GM18873 (cell line): ENCODE measurements around the gene ADCY6.

ENCODE experiments used
- ATAC-seq: cut with Tn5 transposase; IDR thresholded peaks from one replicate; pipeline ENCODE4 v1.9.1; 2021; ENCODE audit warnings: mild to moderate bottlenecking, moderate library complexity, moderate number of reproducible peaks; ENCODE audit not compliant: unreplicated experiment, low FRiP score

The ADCY6 gene

GRCh38 chr12:48787791-48788523 lies 932 bp downstream of the ADCY6 start:
- no peak for ATAC-seq

- no peak for ATAC-seq
Observed at GRCh38 chr12:48786591-48787544, 2.0 kb downstream of the ADCY6 start.

- no peak for ATAC-seq
Observed at GRCh38 chr12:48783432-48783831, 5.5 kb downstream of the ADCY6 start.

- no peak for ATAC-seq
Observed at GRCh38 chr12:48782457-48783395, 6.2 kb downstream of the ADCY6 start.

GRCh38 chr12:48781750-48782456 lies 7.0 kb downstream of the ADCY6 start:
- ATAC-seq: no peak

- no peak for ATAC-seq
Observed at GRCh38 chr12:48780381-48781025, 8.4 kb downstream of the ADCY6 start.

GRCh38 chr12:48779869-48780268 lies 9.0 kb downstream of the ADCY6 start:
- ATAC-seq: no peak

- no peak for ATAC-seq
Observed at GRCh38 chr12:48777501-48778400, 11.1 kb downstream of the ADCY6 start.

DNA sequence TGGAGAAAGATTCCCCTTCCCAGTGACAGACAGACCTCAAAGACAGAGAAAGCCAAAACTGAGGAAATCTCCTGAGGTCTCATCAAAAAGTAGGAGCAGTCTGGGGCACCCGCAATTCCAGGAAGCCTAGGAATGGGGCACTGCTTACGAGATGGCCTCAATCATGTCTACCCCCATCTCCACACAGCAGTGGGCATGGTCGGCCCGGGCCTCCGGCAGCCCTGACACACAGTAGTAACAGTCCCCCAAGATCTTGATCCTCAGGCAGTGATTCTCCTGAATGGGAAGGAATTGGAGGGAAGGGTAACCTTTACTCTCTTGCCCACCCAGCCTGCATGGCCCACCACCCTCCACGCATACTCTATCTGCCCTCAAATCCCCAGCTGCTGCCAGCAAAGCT lies 11.9 kb downstream of the ADCY6 start:
- no peak for ATAC-seq

DNA sequence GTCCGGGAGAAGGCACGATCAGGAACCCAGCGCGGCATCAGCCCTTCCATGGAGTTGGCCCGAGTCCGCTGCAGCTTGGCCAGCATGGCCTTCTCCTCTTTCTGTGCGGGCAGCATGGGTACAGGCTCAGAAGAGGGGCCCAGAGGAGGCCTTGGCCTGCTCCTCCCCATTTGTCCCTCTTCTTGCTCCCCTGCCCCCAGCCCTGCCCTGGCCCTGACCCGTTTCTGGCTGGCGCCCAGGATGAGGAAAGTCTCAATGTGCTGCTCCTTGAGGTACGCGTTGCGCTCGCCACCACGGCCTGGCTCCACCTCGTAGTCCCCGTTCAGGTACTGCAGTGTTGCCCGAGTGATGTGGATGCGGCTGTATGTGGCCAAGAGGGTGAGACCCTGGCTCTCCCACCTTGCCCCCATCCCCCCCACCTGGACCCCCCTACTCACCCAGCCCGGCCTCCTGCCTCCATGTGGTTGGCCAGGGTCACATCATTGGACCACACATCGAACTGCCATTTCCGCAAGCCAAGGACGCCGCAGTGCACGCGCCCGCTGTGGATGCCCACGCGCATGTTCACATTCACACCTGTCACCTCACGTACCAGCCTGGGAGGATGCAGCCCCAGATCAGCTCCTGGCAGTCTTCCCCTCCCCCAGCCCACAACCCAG lies 12.8 kb downstream of the ADCY6 start:
- no peak for ATAC-seq

- ATAC-seq: no peak
Observed at GRCh38 chr12:48775299-48775698, 13.6 kb downstream of the ADCY6 start.

- ATAC-seq: no peak
Observed at GRCh38 chr12:48774516-48774915, 14.4 kb downstream of the ADCY6 start.

DNA sequence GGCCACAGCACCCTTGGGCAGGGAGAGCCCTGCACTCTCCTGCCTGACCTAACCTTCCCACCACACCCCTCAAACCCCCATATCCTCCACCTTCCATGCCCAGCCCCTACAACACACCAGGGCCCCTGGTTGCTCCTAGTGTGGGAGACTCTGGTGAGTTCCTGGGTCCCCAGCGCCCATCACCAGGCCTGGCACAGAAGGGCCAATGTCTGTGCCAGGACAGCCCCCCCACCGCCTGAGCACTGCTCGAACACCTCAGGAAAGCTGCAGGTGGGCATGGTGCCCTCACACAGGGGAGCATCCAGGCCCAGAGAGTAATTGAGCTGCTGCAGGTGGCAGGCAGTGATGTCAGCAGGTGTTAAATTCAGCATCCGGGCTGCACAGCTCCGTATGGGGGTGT lies 15.2 kb downstream of the ADCY6 start:
- no peak for ATAC-seq

DNA sequence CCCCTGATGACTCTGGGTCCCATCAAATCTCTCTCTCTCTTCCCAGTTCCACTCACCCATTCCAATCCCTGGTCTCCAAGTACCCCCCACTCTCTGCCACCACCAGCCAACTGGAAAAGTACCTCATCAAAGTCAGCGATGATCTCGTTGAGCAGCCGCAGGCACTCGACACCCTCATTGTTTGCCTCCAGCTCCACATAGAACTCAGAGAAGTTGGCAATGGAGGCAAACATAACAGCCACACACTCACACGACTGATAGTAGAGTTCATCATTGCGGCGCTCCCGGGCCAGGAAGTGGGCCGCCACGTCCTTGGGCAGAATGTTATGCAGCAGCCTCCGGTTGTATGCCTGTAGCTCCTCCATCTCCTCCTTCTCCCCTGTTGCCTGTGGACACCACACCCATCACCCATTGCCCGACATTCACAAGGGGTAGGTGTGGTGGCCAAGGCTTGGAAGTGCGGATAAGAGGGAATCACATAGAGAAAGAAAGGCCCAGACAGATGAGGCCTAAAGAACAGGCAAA lies 17.2 kb downstream of the ADCY6 start:
- ATAC-seq: no peak

DNA sequence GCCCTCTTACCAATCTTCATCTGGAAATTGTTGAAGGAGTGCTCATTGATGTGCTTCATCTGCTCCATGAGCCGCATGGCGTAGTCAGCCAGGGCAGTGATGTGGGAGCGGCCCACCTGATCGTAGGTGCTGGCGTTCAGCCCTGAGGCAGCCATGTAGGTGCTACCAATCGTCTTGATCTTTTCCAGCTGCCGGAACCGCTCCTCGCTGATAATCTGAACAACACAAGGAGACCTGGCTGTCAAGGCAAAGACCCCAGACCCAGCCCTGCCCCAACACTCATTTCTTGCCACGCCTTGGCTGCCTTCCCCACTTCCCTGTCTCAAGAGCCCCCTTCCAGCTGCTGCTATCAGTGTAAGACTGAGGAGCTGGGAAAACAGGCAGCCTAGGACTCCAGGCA lies 18.1 kb downstream of the ADCY6 start:
- ATAC-seq: no peak

DNA sequence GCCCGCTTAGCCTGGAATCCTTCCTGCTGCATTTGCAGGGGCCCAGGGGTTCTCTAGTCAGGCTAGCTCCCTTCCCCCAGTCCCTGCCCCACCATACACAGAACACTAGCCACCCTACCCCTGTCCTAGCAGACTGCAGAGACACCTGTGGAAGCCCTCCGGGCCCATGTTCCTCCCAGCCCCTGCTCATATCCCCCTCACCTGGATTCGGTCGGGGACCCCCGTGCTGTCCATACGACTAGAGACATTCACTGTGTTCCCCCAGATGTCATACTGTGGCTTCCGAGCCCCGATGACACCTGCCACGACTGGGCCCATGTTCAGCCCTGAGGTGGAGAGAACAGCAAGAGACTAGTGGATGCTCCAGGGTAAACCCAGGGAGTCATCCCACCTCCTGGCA lies 20.2 kb downstream of the ADCY6 start:
- ATAC-seq: no peak

DNA sequence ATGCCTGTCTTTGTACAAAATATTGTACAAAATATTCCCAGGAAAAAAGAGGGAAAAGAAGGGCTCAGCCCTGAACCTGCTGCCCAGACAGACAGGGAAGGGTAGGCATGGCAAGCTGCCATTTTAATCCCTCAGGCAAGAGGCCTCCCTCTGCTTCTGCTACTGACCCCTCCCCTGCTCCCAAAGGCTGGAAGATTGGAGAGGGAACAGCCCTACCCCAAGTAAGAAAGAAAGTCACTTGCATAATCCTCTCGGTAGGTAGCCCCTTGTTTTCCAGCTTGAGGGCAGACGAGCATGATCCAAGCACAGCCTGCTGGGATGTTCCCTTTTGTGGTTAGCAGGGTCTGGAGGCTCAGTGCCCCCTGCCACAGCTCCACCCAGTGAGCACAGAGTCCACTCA lies 20.7 kb downstream of the ADCY6 start:
- no peak for ATAC-seq

DNA sequence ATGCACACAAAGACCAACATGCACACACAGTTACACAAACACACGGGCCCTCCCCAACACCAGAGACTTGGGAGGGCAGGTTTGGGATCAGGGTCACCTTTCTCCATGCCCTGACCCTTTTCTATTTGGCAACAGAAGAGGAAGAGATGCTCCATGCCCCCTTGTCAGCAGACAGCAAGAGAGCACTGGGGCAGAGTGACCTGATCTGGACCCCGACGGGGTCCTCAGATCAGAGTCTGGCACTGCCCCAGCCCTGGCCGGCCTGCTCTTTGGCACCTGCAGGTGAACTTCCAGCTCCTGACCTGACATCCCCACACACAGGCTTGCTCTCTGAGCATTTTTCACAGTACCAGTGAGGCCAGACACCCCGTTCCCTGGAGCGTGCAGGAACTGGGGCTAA lies 21.4 kb downstream of the ADCY6 start:
- ATAC-seq: no peak
